ENCODE measurements around the gene CCDC137. TPM values are rescaled to one million over a fixed set of nuclear protein-coding genes. Genes with fewer than 3 reads are reported as not detected.

The CCDC137 gene
- total RNA-seq, 1 experiment from 2014 or later: 49.9 TPM

DNA sequence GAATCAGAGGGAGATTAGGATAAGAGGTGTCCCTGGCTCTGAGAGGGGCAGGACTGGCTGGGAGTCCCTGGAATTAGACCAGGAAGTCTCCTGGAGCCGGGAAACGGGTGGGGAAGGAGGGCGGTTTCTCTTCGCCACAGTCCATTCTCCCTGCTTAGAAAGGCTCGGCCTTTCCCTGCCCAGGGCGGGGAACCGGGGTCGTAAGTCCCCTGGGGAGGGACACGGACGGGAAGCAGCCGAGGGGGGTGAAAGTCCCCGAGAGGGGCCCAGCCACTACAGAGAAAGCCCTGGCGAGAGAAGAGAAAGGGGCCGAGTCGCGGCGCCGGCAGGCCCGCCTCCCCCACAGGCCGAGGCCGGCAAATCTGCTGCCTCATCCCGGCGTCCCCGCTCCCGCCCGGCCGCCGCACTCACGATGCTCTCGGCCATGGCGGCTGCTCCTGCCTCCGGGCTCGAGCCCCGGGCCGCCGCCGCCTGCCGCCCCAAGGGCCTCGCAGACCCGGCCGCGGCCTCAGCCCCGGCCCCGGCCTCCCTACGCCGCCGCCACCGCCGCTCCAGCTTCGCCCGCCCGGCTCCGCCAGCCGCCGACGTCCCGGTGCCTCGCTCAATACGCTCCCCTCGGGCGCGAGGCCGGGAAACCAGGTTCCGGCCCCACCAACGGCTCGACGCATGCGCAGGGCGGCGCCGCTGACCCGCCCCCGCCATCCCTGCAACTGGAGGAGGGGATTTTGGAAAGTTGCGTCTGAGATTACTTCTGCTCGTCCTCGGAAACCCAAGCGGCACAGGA lies 29.8 kb upstream of the CCDC137 start, which contains the start of the genes NPLOC4 and TSPAN10:
NPLOC4 (minus strand) TSS at position 608 of the 784 bp plus-strand sequence; CDS start at position 426, 182 bp downstream.
TSPAN10 (plus strand) TSS at position 692 of the 784 bp plus-strand sequence. CDS start 5,217 bp downstream, outside the sequence.
- Histone ChIP-seq H3K4me3 (ENCODE audit: low read length) (peak within 1 kb of the TSS; percentile 100), H3K9ac (ENCODE audit: low read length) (peak within 1 kb of the TSS; percentile 99), H4K20me1 (ENCODE audit: low read length) (peaks cover 32% of the 10 kb centered on the region), H3K36me3 (ENCODE audit: low read depth, low read length) (peaks cover 4% of the 10 kb centered on the region; the same call in 1 of the 2 replicates), H3K4me1 (ENCODE audit: insufficient read depth, low read length) (peaks cover 11% of the 10 kb centered on the region), H3K9me3 (ENCODE audit: low read length) (no peaks in the 10 kb centered on the region), H2AFZ (ENCODE audit: low read length) (peak within 1 kb of the TSS; percentile 84), H3F3A (ENCODE audit: low read length, unreplicated experiment) (no peaks in the 10 kb centered on the region), H3K27me3 (ENCODE audit: low read length) (no peaks in the 10 kb centered on the region), H3K9me2 (replicated peaks; ENCODE audit: low read length) (no peaks in the 10 kb centered on the region), H3K27ac (ENCODE audit: low read length) (peak within 1 kb of the TSS; percentile 89), H3K79me2 (ENCODE audit: low read length) (peaks cover 50% of the 10 kb centered on the region), H3K4me2 (ENCODE audit: low read length) (peak within 1 kb of the TSS; percentile 95)
- ATAC-seq (peak; percentile 80), DNase-seq (peak; percentile 88)
- no TSS peak for BruUV-seq (replicated peaks)
- ChIA-PET POLR2A (ENCODE audit: unreplicated experiment) (no interaction called here), CTCF (interaction anchor here (1.3 kb wide), 1 partner anchor 31 kb away, joined by 7 read pairs; no protein-coding TSS in a partner anchor)
- TF ChIP-seq, protein P1, sequence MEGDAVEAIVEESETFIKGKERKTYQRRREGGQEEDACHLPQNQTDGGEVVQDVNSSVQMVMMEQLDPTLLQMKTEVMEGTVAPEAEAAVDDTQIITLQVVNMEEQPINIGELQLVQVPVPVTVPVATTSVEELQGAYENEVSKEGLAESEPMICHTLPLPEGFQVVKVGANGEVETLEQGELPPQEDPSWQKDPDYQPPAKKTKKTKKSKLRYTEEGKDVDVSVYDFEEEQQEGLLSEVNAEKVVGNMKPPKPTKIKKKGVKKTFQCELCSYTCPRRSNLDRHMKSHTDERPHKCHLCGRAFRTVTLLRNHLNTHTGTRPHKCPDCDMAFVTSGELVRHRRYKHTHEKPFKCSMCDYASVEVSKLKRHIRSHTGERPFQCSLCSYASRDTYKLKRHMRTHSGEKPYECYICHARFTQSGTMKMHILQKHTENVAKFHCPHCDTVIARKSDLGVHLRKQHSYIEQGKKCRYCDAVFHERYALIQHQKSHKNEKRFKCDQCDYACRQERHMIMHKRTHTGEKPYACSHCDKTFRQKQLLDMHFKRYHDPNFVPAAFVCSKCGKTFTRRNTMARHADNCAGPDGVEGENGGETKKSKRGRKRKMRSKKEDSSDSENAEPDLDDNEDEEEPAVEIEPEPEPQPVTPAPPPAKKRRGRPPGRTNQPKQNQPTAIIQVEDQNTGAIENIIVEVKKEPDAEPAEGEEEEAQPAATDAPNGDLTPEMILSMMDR (conservative IDR thresholded peaks at IDR 0.05; ENCODE audit: low read depth, low read length): no peak
- TF ChIP-seq EZH2phosphoT487 (IDR thresholded peaks at IDR 0.05; ENCODE audit: borderline replicate concordance, low read length): no peak
- no peak for TF ChIP-seq EZH2 (IDR thresholded peaks at IDR 0.05; ENCODE audit: low read length, unreplicated experiment)
- intact Hi-C loops (cut with micrococcal nuclease): loop anchor here (2.0 kb wide), 1 partner anchor 30 kb away; the partner anchor contains the start of genes CCDC137 and OXLD1

DNA sequence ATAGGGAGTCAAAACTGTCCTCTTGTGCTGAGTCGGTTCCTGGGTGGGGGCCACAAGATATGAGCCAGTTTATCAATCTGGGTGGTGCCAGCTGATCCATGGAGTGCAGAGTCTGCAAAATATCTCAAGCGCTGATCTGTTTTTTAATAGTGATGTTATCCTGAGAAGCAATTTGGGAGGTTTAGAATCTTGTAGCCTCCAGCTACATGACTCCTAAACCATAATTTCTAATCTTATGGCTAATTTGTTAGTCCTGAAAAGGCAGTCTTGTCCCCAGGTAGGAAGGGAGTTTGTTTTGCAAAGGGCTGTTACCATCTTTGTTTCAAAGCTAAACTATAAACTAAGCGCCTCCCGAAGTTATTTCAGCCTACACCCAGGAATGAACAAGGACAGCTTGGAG lies 27.9 kb upstream of the CCDC137 start:
- ChIA-PET CTCF (no interaction called here), POLR2A (ENCODE audit: unreplicated experiment) (no interaction called here)
- TF ChIP-seq, protein P1 (conservative IDR thresholded peaks at IDR 0.05; ENCODE audit: low read depth, low read length): no peak
- TF ChIP-seq EZH2phosphoT487 (IDR thresholded peaks at IDR 0.05; ENCODE audit: borderline replicate concordance, low read length): no peak
- no peak for TF ChIP-seq EZH2 (IDR thresholded peaks at IDR 0.05; ENCODE audit: low read length, unreplicated experiment)
- no TSS peak for BruUV-seq (replicated peaks)
- Histone ChIP-seq H3K4me2 (ENCODE audit: low read length) (no peak overlapping the region), H3K4me1 (ENCODE audit: insufficient read depth, low read length) (peaks cover 21% of the 10 kb centered on the region), H4K20me1 (ENCODE audit: low read length) (peaks cover 23% of the 10 kb centered on the region), H3K36me3 (ENCODE audit: low read depth, low read length) (no peaks in the 10 kb centered on the region; the same call in 1 of the 2 replicates), H3K4me3 (ENCODE audit: low read length) (no peak overlapping the region), H3K27ac (ENCODE audit: low read length) (no peak overlapping the region), H3K79me2 (ENCODE audit: low read length) (peaks cover 31% of the 10 kb centered on the region), H3K9me2 (replicated peaks; ENCODE audit: low read length) (no peaks in the 10 kb centered on the region), H3F3A (ENCODE audit: low read length, unreplicated experiment) (no peaks in the 10 kb centered on the region), H3K27me3 (ENCODE audit: low read length) (no peaks in the 10 kb centered on the region), H3K9me3 (ENCODE audit: low read length) (no peaks in the 10 kb centered on the region), H2AFZ (ENCODE audit: low read length) (no peak overlapping the region), H3K9ac (ENCODE audit: low read length) (no peak overlapping the region)
- no peak for ATAC-seq
- no peak for DNase-seq
- intact Hi-C loops (cut with micrococcal nuclease): no loop called here

DNA sequence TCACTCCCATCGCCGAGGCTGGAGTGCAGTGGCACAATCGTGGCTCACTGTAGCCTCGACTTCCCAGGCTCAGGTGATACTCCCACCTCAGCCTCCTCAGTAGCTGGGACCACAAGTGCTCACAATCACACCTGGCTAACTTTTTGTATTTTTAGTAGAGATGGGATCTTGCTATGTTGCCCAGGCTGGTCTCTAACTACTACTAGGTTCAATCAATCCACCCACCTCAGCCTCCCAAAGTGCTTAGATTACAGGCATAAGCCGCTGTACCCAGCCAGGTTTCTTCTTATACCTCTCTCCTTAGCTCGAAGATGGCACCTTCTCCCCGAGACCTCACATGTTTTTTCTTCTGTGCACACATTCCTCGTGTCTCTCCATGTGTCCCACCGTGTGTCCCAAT lies 26.5 kb upstream of the CCDC137 start:
- Histone ChIP-seq H4K20me1 (ENCODE audit: low read length) (peaks cover 13% of the 10 kb centered on the region), H3K9me3 (ENCODE audit: low read length) (no peaks in the 10 kb centered on the region), H3K79me2 (ENCODE audit: low read length) (peaks cover 17% of the 10 kb centered on the region), H3F3A (ENCODE audit: low read length, unreplicated experiment) (no peaks in the 10 kb centered on the region), H3K4me3 (ENCODE audit: low read length) (no peak overlapping the region), H3K9me2 (replicated peaks; ENCODE audit: low read length) (no peaks in the 10 kb centered on the region), H3K27me3 (ENCODE audit: low read length) (no peaks in the 10 kb centered on the region), H3K4me1 (ENCODE audit: insufficient read depth, low read length) (peaks cover 20% of the 10 kb centered on the region), H3K27ac (ENCODE audit: low read length) (no peak overlapping the region), H3K36me3 (ENCODE audit: low read depth, low read length) (no peaks in the 10 kb centered on the region), H3K4me2 (ENCODE audit: low read length) (no peak overlapping the region), H3K9ac (ENCODE audit: low read length) (no peak overlapping the region), H2AFZ (ENCODE audit: low read length) (no peak overlapping the region)
- POLR2A ChIA-PET (ENCODE audit: unreplicated experiment): no interaction called here
- ATAC-seq: no peak
- CTCF ChIA-PET: no interaction called here
- intact Hi-C loops (cut with micrococcal nuclease): no loop called here
- DNase-seq: no peak
- no peak for TF ChIP-seq EZH2 (IDR thresholded peaks at IDR 0.05; ENCODE audit: low read length, unreplicated experiment)
- TF ChIP-seq, protein P1 (conservative IDR thresholded peaks at IDR 0.05; ENCODE audit: low read depth, low read length): no peak
- TF ChIP-seq EZH2phosphoT487 (IDR thresholded peaks at IDR 0.05; ENCODE audit: borderline replicate concordance, low read length): no peak
- BruUV-seq (replicated peaks): no TSS peak
